ENCODE results near the gene SF3A2.
A peak's percentile ranks its signal among the peaks of the same experiment; 100 is the strongest.

SF3A2 gene

GRCh38 chr19:2268480-2268830, 31.8 kb downstream of the SF3A2 start:
- DNase-seq (ENCODE audit: low read depth): no peak
- no peak for TF ChIP-seq CTCF (conservative IDR thresholded peaks at IDR 0.05; ENCODE audit: low read depth, low read length)
- H3K4me3 ChIP-seq (ENCODE audit: low read length): peak overlapping the region; percentile 79

GRCh38 chr19:2268861-2269243, 32.2 kb downstream of the SF3A2 start:
- DNase-seq (ENCODE audit: low read depth): no peak
- H3K4me3 ChIP-seq (ENCODE audit: low read length): peak overlapping the region; percentile 79
- TF ChIP-seq CTCF (conservative IDR thresholded peaks at IDR 0.05; ENCODE audit: low read depth, low read length): no peak

GRCh38 chr19:2269244-2270156, 32.9 kb downstream of the SF3A2 start:
- DNase-seq (ENCODE audit: low read depth): peak; percentile 72
- peak overlapping the region; percentile 95 for H3K4me3 ChIP-seq (ENCODE audit: low read length)
- TF ChIP-seq CTCF (conservative IDR thresholded peaks at IDR 0.05; ENCODE audit: low read depth, low read length): no peak

GRCh38 chr19:2270157-2270422, 33.5 kb downstream of the SF3A2 start:
- no peak for DNase-seq (ENCODE audit: low read depth)
- no peak for TF ChIP-seq CTCF (conservative IDR thresholded peaks at IDR 0.05; ENCODE audit: low read depth, low read length)
- H3K4me3 ChIP-seq (ENCODE audit: low read length): peak overlapping the region; percentile 95

GRCh38 chr19:2270423-2271233, 34.0 kb downstream of the SF3A2 start:
- peak; percentile 26 for DNase-seq (ENCODE audit: low read depth)
- H3K4me3 ChIP-seq (ENCODE audit: low read length): peak overlapping the region; percentile 95
- no peak for TF ChIP-seq CTCF (conservative IDR thresholded peaks at IDR 0.05; ENCODE audit: low read depth, low read length)

GRCh38 chr19:2271234-2272103, 34.8 kb downstream of the SF3A2 start:
- H3K4me3 ChIP-seq (ENCODE audit: low read length): peak overlapping the region; percentile 95
- TF ChIP-seq CTCF (conservative IDR thresholded peaks at IDR 0.05; ENCODE audit: low read depth, low read length): no peak
- no peak for DNase-seq (ENCODE audit: low read depth)

Data from retinal pigment epithelial cell (primary cell).